HG02870 (cell line): ENCODE measurements around the gene SLC25A38.

ENCODE experiments used
- ATAC-seq: cut with Tn5 transposase; IDR thresholded peaks from one replicate; pipeline ENCODE4 v1.9.1; 2021; ENCODE audit warnings: mild to moderate bottlenecking, moderate library complexity; ENCODE audit not compliant: unreplicated experiment

Gene SLC25A38

GRCh38 chr3:39428745-39429201 is 45.6 kb downstream of the SLC25A38 start:
- no peak for ATAC-seq

GRCh38 chr3:39429466-39429865 is 46.3 kb downstream of the SLC25A38 start:
- ATAC-seq: no peak

GRCh38 chr3:39432342-39432741 is 49.2 kb downstream of the SLC25A38 start:
- no peak for ATAC-seq

- no peak for ATAC-seq
Observed at GRCh38 chr3:39433642-39434041, 50.5 kb downstream of the SLC25A38 start.

GRCh38 chr3:39434574-39434973 is 51.4 kb downstream of the SLC25A38 start:
- ATAC-seq: peak; percentile 55

- ATAC-seq: no peak
Observed at GRCh38 chr3:39435006-39435748, 52.0 kb downstream of the SLC25A38 start.

- no peak for ATAC-seq
Observed at GRCh38 chr3:39438880-39439279, 55.7 kb downstream of the SLC25A38 start.

- no peak for ATAC-seq
Observed at GRCh38 chr3:39440316-39440715, 57.1 kb downstream of the SLC25A38 start.

GRCh38 chr3:39443530-39443929 is 60.4 kb downstream of the SLC25A38 start:
- no peak for ATAC-seq

- ATAC-seq: no peak
Observed at GRCh38 chr3:39445927-39446326, 62.8 kb downstream of the SLC25A38 start.

GRCh38 chr3:39446444-39446843 is 63.3 kb downstream of the SLC25A38 start:
- ATAC-seq: no peak
